ENCODE measurements around the gene ABCC2.

ABCC2 gene

DNA sequence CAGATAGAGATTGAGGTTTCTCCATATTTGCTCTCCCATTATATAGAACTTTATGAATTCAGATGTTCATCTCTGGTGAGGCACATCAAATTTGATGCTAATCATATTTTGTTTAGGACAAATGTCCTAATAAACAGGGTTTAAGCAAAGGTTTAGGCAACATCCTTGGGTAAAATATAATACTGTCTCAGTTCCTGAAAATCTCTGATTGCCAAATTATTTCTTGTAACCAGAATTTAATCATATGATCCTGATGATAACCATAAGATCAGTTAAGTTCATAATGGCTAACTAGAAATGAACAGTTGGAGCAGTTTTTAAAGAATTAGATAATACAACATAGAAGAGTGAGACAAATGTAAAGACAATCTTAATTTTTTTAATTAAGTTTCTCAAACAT, 31.8 kb upstream of the ABCC2 start:
- Histone ChIP-seq H3K4me1 (ENCODE audit: control insufficient read depth, insufficient read depth, low read length, poor library complexity, severe bottlenecking) (no peaks in the 10 kb centered on the region), H3K27me3 (replicated peaks; ENCODE audit: control insufficient read depth, insufficient read depth, low read length, poor library complexity, severe bottlenecking) (no peaks in the 10 kb centered on the region), H3K27ac (ENCODE audit: insufficient read depth, low read length, poor library complexity, severe bottlenecking) (no peak overlapping the region), H3K4me3 (ENCODE audit: insufficient read depth, low read depth, low read length, poor library complexity, severe bottlenecking) (no peak overlapping the region), H3K36me3 (ENCODE audit: control insufficient read depth, insufficient read depth, low read length) (peaks cover 60% of the 10 kb centered on the region), H3K9me3 (ENCODE audit: control insufficient read depth, low read length) (no peaks in the 10 kb centered on the region)
- DNase-seq: no peak

DNA sequence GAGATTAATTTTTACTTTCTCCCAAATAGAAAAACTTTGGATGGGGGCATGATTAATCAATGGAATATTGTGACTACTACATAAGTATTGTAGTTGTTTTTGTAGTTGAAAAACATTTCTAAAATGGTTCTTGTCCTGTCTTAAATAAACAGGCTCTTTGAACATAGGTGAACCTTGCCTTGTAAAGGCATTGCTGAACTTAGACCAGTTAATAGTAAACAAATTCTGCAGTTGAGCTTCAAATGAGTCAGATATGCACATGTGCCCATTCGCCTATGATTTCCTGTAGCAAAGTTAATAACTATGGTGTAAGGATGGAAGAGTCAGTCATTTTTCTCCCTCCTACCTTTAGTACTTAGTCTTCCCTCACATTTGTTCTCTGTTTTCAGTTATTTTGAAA, 27.8 kb upstream of the ABCC2 start:
- no peaks in the 10 kb centered on the region for H3K9me3 ChIP-seq (ENCODE audit: control insufficient read depth, low read length)
- no peaks in the 10 kb centered on the region for H3K27me3 ChIP-seq (replicated peaks; ENCODE audit: control insufficient read depth, insufficient read depth, low read length, poor library complexity, severe bottlenecking)
- peaks cover 54% of the 10 kb centered on the region for H3K36me3 ChIP-seq (ENCODE audit: control insufficient read depth, insufficient read depth, low read length)
- no peaks in the 10 kb centered on the region for H3K4me1 ChIP-seq (ENCODE audit: control insufficient read depth, insufficient read depth, low read length, poor library complexity, severe bottlenecking)
- DNase-seq: no peak
- no peak overlapping the region for H3K27ac ChIP-seq (ENCODE audit: insufficient read depth, low read length, poor library complexity, severe bottlenecking)
- H3K4me3 ChIP-seq (ENCODE audit: insufficient read depth, low read depth, low read length, poor library complexity, severe bottlenecking): no peak overlapping the region

DNA sequence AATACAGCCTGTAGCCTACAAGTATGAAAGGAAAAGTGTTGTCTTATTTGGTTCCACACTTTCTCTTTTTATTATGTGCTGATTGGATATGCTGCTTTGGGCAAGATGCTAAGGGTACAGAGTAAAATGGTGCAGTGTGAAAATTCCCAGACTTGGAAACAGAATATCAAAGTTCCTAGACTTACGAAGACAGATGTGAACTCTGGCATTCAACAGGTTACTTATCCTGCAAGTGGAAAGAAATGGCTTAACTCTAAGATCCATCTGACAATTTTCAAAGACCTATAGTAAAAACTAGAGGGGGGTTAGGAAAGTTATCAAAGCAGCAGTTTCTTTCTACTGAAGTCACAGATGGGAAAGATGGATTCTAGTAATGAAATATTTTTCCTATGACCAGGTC, 26.3 kb upstream of the ABCC2 start:
- Histone ChIP-seq H3K4me1 (ENCODE audit: control insufficient read depth, insufficient read depth, low read length, poor library complexity, severe bottlenecking) (no peaks in the 10 kb centered on the region), H3K27me3 (replicated peaks; ENCODE audit: control insufficient read depth, insufficient read depth, low read length, poor library complexity, severe bottlenecking) (no peaks in the 10 kb centered on the region), H3K9me3 (ENCODE audit: control insufficient read depth, low read length) (no peaks in the 10 kb centered on the region), H3K27ac (ENCODE audit: insufficient read depth, low read length, poor library complexity, severe bottlenecking) (no peak overlapping the region), H3K36me3 (ENCODE audit: control insufficient read depth, insufficient read depth, low read length) (peaks cover 61% of the 10 kb centered on the region), H3K4me3 (ENCODE audit: insufficient read depth, low read depth, low read length, poor library complexity, severe bottlenecking) (no peak overlapping the region)
- no peak for DNase-seq

GRCh38 chr10:99758211-99758891, 24.1 kb upstream of the ABCC2 start:
- Histone ChIP-seq H3K4me1 (ENCODE audit: control insufficient read depth, insufficient read depth, low read length, poor library complexity, severe bottlenecking) (no peaks in the 10 kb centered on the region), H3K27me3 (replicated peaks; ENCODE audit: control insufficient read depth, insufficient read depth, low read length, poor library complexity, severe bottlenecking) (no peaks in the 10 kb centered on the region), H3K4me3 (ENCODE audit: insufficient read depth, low read depth, low read length, poor library complexity, severe bottlenecking) (no peak overlapping the region), H3K9me3 (ENCODE audit: control insufficient read depth, low read length) (peaks cover 3% of the 10 kb centered on the region), H3K27ac (ENCODE audit: insufficient read depth, low read length, poor library complexity, severe bottlenecking) (no peak overlapping the region), H3K36me3 (ENCODE audit: control insufficient read depth, insufficient read depth, low read length) (peaks cover 56% of the 10 kb centered on the region)
- no peak for DNase-seq

- H3K27me3 ChIP-seq (replicated peaks; ENCODE audit: control insufficient read depth, insufficient read depth, low read length, poor library complexity, severe bottlenecking): no peaks in the 10 kb centered on the region
- H3K36me3 ChIP-seq (ENCODE audit: control insufficient read depth, insufficient read depth, low read length): peaks cover 44% of the 10 kb centered on the region
- peaks cover 3% of the 10 kb centered on the region for H3K9me3 ChIP-seq (ENCODE audit: control insufficient read depth, low read length)
- H3K27ac ChIP-seq (ENCODE audit: insufficient read depth, low read length, poor library complexity, severe bottlenecking): no peak overlapping the region
- no peak for DNase-seq
- no peak overlapping the region for H3K4me3 ChIP-seq (ENCODE audit: insufficient read depth, low read depth, low read length, poor library complexity, severe bottlenecking)
- no peaks in the 10 kb centered on the region for H3K4me1 ChIP-seq (ENCODE audit: control insufficient read depth, insufficient read depth, low read length, poor library complexity, severe bottlenecking)
Observed at GRCh38 chr10:99760321-99760720, 22.1 kb upstream of the ABCC2 start.

DNA sequence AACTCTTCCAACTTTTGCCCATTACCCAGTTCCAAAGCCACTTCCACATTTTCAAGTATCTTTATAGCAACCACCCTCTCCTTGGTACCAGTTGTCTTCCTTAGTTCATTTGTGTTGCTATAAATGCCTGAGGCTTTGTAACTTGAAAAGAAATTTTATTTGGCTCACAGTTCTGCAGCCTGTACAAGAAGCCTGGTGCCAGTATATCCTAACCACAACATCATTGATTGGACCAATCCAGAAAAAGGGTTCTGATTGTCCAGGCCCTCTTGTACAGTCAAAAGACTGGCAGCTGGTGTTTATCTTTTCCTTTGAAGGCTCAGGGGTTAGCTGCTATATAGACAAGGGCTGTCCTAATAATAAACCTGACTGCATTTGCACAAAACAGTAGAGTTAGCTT, 21.1 kb upstream of the ABCC2 start:
- Histone ChIP-seq H3K9me3 (ENCODE audit: control insufficient read depth, low read length) (peaks cover 3% of the 10 kb centered on the region), H3K27me3 (replicated peaks; ENCODE audit: control insufficient read depth, insufficient read depth, low read length, poor library complexity, severe bottlenecking) (no peaks in the 10 kb centered on the region), H3K4me1 (ENCODE audit: control insufficient read depth, insufficient read depth, low read length, poor library complexity, severe bottlenecking) (no peaks in the 10 kb centered on the region), H3K27ac (ENCODE audit: insufficient read depth, low read length, poor library complexity, severe bottlenecking) (no peak overlapping the region), H3K36me3 (ENCODE audit: control insufficient read depth, insufficient read depth, low read length) (peaks cover 36% of the 10 kb centered on the region), H3K4me3 (ENCODE audit: insufficient read depth, low read depth, low read length, poor library complexity, severe bottlenecking) (no peak overlapping the region)
- no peak for DNase-seq

GRCh38 chr10:99765672-99766301, 16.7 kb upstream of the ABCC2 start:
- Histone ChIP-seq H3K27ac (ENCODE audit: insufficient read depth, low read length, poor library complexity, severe bottlenecking) (no peak overlapping the region), H3K4me1 (ENCODE audit: control insufficient read depth, insufficient read depth, low read length, poor library complexity, severe bottlenecking) (no peaks in the 10 kb centered on the region), H3K27me3 (replicated peaks; ENCODE audit: control insufficient read depth, insufficient read depth, low read length, poor library complexity, severe bottlenecking) (no peaks in the 10 kb centered on the region), H3K9me3 (ENCODE audit: control insufficient read depth, low read length) (peaks cover 3% of the 10 kb centered on the region), H3K36me3 (ENCODE audit: control insufficient read depth, insufficient read depth, low read length) (no peaks in the 10 kb centered on the region), H3K4me3 (ENCODE audit: insufficient read depth, low read depth, low read length, poor library complexity, severe bottlenecking) (no peak overlapping the region)
- DNase-seq: no peak

DNA sequence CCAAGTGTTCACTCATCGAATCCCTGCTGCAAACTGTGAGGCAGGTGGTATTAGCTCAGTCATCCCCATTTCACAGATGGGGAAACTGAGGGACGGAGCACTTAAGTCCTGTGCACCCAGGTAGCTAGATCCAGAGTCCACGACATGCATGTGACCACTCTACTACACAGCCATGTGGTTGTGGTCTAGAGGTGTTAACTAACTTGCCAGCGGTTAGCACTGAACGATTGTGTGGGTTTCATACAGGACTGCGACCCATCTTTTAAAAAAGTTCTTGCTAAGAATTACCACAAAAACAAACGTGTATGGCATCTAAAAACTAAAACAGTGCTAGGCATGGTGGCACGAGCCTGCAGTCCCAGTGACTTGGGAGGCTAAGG, 16.1 kb upstream of the ABCC2 start:
- H3K36me3 ChIP-seq (ENCODE audit: control insufficient read depth, insufficient read depth, low read length): no peaks in the 10 kb centered on the region
- H3K27ac ChIP-seq (ENCODE audit: insufficient read depth, low read length, poor library complexity, severe bottlenecking): no peak overlapping the region
- DNase-seq: no peak
- H3K4me3 ChIP-seq (ENCODE audit: insufficient read depth, low read depth, low read length, poor library complexity, severe bottlenecking): no peak overlapping the region
- H3K27me3 ChIP-seq (replicated peaks; ENCODE audit: control insufficient read depth, insufficient read depth, low read length, poor library complexity, severe bottlenecking): no peaks in the 10 kb centered on the region
- H3K4me1 ChIP-seq (ENCODE audit: control insufficient read depth, insufficient read depth, low read length, poor library complexity, severe bottlenecking): no peaks in the 10 kb centered on the region
- peaks cover 3% of the 10 kb centered on the region for H3K9me3 ChIP-seq (ENCODE audit: control insufficient read depth, low read length)

- Histone ChIP-seq H3K4me3 (ENCODE audit: insufficient read depth, low read depth, low read length, poor library complexity, severe bottlenecking) (no peak overlapping the region), H3K27me3 (replicated peaks; ENCODE audit: control insufficient read depth, insufficient read depth, low read length, poor library complexity, severe bottlenecking) (no peaks in the 10 kb centered on the region), H3K36me3 (ENCODE audit: control insufficient read depth, insufficient read depth, low read length) (no peaks in the 10 kb centered on the region), H3K4me1 (ENCODE audit: control insufficient read depth, insufficient read depth, low read length, poor library complexity, severe bottlenecking) (no peaks in the 10 kb centered on the region), H3K27ac (ENCODE audit: insufficient read depth, low read length, poor library complexity, severe bottlenecking) (no peak overlapping the region), H3K9me3 (ENCODE audit: control insufficient read depth, low read length) (no peaks in the 10 kb centered on the region)
- DNase-seq: no peak
Observed at GRCh38 chr10:99767901-99768300, 14.5 kb upstream of the ABCC2 start.

DNA sequence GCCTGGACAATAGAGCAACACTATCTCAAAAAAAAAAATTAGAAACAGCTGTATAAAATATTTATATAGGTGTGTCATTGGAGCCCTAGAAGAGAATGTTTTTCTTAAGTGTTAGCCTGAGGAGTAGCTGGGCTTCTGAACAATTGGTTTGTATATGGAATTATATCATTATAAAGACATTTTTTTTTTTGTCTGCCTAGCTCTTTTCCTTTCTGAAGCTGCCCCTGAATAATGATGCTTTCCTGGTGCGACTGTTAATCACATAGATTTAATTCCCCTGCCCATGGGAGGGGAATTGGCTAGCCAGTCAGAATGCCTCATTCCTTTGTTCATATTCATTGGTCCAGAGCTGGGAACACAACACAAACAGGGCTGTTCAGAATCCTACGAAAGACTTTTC, 13.9 kb upstream of the ABCC2 start:
- no peaks in the 10 kb centered on the region for H3K9me3 ChIP-seq (ENCODE audit: control insufficient read depth, low read length)
- no peaks in the 10 kb centered on the region for H3K27me3 ChIP-seq (replicated peaks; ENCODE audit: control insufficient read depth, insufficient read depth, low read length, poor library complexity, severe bottlenecking)
- H3K27ac ChIP-seq (ENCODE audit: insufficient read depth, low read length, poor library complexity, severe bottlenecking): no peak overlapping the region
- H3K36me3 ChIP-seq (ENCODE audit: control insufficient read depth, insufficient read depth, low read length): no peaks in the 10 kb centered on the region
- H3K4me3 ChIP-seq (ENCODE audit: insufficient read depth, low read depth, low read length, poor library complexity, severe bottlenecking): no peak overlapping the region
- no peaks in the 10 kb centered on the region for H3K4me1 ChIP-seq (ENCODE audit: control insufficient read depth, insufficient read depth, low read length, poor library complexity, severe bottlenecking)
- no peak for DNase-seq

Data from effector memory CD4-positive, alpha-beta T cell (primary cell).